Peyer's patch (tissue), 4 donors: ENCODE results near the gene RACK1. TPM values are rescaled to one million over a fixed set of nuclear protein-coding genes. Genes with fewer than 3 reads are reported as not detected.

Source experiments
- DNase-seq, 3 donors: peaks; one replicate each; pipeline ENCODE4 v3.0.0-alpha.2; 2017 to 2019
- H3K27ac ChIP-seq, 4 donors: fragments of 200-600 bp; sonication (generic); one replicate each; pipeline ENCODE4 v1.5.1; 2016 to 2019
- H3K27me3 ChIP-seq, 2 donors: fragments of 200-600 bp; sonication (generic); one replicate each; pipeline ENCODE4 v1.5.1; 2019
- H3K36me3 ChIP-seq, 3 donors: fragments of 200-600 bp; sonication (generic); one replicate each; pipeline ENCODE4 v1.5.1; 2016 to 2019
- H3K4me1 ChIP-seq, 4 donors: fragments of 200-600 bp; sonication (generic); one replicate each; pipeline ENCODE4 v1.5.1; 2016 to 2019
- H3K4me3 ChIP-seq, 4 donors: fragments of 200-600 bp; sonication (generic); 1 replicate in 3 of 4; 2 replicates in 1 of 4; pipeline ENCODE4 v1.5.1; 2016 to 2019; ENCODE audit warnings: mild to moderate bottlenecking in 1 of 4
- H3K9me3 ChIP-seq, 4 donors: fragments of 200-600 bp; sonication (generic); one replicate each; pipeline ENCODE4 v1.5.1; 2016 to 2019; ENCODE audit warnings: mild to moderate bottlenecking in 1 of 4
- POLR2A ChIP-seq, 2 donors: fragments of 450-650 bp; IDR thresholded peaks; one replicate each; pipeline ENCODE4 v1.5.1; 2017; ENCODE audit warnings: antibody characterized with exemption in 2 of 2, mild to moderate bottlenecking in 2 of 2, moderate library complexity in 2 of 2
- total RNA-seq, 4 donors: library from RNA; depleted of rRNA; stranded (reverse); fragments of >200 nt; gene quantifications; one replicate each; pipeline ENCODE4 v1.1.0, GENCODE V29; 2016
- TF ChIP-seq, protein P1 (sequence below), 6 experiments: fragments of 450-650 bp in 4 of 6; fragments of 200-600 bp in 2 of 6; sonication (generic) in 1 of 6; IDR thresholded peaks; one replicate each; pipeline ENCODE4 v1.5.1; 2017 to 2019; ENCODE audit warnings: antibody characterized with exemption in 6 of 6, mild to moderate bottlenecking in 3 of 6, moderate library complexity in 1 of 6

The RACK1 gene
- total RNA-seq, 4 donors from 2014 or later, result 1,067 to 1,931 (median 1,321) TPM

DNA sequence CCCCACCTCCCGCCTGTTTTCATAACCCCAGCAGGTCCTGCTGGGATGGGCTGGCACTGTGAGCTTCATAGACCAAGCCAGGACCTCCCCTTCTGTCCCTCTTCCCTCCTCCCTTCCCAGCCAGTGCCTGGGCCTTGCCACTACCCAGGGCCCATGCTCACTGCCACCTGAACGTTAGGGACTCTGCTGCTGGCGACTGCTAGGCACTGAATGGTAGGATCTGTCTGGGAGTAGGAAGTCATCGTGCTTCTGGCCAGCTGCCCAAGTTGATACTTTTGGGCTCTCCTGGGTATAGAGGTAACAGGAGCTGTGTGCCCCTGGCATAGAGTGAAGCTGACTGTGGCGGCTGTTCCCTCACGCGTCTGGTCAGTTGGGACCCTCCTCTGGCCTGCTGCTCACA lies 12.3 kb downstream of the RACK1 start:
- DNase-seq, result no peak
- TF ChIP-seq POLR2A (IDR thresholded peaks at IDR 0.05), result no peak
- TF ChIP-seq, protein P1, sequence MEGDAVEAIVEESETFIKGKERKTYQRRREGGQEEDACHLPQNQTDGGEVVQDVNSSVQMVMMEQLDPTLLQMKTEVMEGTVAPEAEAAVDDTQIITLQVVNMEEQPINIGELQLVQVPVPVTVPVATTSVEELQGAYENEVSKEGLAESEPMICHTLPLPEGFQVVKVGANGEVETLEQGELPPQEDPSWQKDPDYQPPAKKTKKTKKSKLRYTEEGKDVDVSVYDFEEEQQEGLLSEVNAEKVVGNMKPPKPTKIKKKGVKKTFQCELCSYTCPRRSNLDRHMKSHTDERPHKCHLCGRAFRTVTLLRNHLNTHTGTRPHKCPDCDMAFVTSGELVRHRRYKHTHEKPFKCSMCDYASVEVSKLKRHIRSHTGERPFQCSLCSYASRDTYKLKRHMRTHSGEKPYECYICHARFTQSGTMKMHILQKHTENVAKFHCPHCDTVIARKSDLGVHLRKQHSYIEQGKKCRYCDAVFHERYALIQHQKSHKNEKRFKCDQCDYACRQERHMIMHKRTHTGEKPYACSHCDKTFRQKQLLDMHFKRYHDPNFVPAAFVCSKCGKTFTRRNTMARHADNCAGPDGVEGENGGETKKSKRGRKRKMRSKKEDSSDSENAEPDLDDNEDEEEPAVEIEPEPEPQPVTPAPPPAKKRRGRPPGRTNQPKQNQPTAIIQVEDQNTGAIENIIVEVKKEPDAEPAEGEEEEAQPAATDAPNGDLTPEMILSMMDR (IDR thresholded peaks at IDR 0.05), result no peak
- Histone ChIP-seq H3K27me3 (no peaks in the 10 kb centered on the region), H3K9me3 (no peaks in the 10 kb centered on the region), H3K4me3 (no peak overlapping the region), H3K27ac (no peak overlapping the region), H3K36me3 (peaks cover 0 to 64% (median 0%) of the 10 kb centered on the region in 3 donors), H3K4me1 (no peaks in the 10 kb centered on the region)

DNA sequence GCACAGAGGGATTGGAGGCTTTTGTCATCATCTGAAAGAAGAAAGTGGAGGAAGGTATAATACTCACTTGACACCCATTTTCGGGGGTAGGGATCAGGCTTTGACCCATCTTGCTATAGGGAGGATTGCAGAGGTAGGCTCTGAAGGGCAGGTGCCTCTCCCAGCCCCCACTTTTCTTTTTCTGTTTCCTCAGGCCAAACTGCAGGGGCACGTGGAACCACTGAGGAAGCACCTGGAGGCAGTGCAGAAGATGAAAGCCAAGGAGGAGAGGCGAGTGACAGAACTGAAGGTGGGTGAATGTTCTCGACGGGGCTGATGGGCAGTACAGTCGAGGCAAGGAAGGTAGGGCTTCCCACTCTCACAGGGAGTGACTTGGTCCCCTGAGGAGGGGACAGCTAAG lies 13.2 kb downstream of the RACK1 start:
- Histone ChIP-seq H3K4me3 (no peak overlapping the region), H3K36me3 (peaks cover 0 to 55% (median 0%) of the 10 kb centered on the region in 3 donors), H3K4me1 (no peaks in the 10 kb centered on the region), H3K27ac (no peak overlapping the region), H3K27me3 (no peaks in the 10 kb centered on the region), H3K9me3 (no peaks in the 10 kb centered on the region)
- DNase-seq, result no peak
- no peak for TF ChIP-seq POLR2A (IDR thresholded peaks at IDR 0.05)
- TF ChIP-seq, protein P1 (IDR thresholded peaks at IDR 0.05), result no peak

- Histone ChIP-seq H3K27me3 (no peaks in the 10 kb centered on the region), H3K9me3 (no peaks in the 10 kb centered on the region), H3K4me3 (no peak overlapping the region), H3K27ac (no peak overlapping the region), H3K4me1 (peaks cover 0 to 3% (median under 1%) of the 10 kb centered on the region in 4 donors), H3K36me3 (peaks cover 0 to 50% (median 0%) of the 10 kb centered on the region in 3 donors)
- no peak for TF ChIP-seq POLR2A (IDR thresholded peaks at IDR 0.05)
- TF ChIP-seq, protein P1 (IDR thresholded peaks at IDR 0.05), result no peak
- no peak for DNase-seq
These were observed 13.7 kb downstream of the RACK1 start for GRCh38 chr5:181229996-181230395.

DNA sequence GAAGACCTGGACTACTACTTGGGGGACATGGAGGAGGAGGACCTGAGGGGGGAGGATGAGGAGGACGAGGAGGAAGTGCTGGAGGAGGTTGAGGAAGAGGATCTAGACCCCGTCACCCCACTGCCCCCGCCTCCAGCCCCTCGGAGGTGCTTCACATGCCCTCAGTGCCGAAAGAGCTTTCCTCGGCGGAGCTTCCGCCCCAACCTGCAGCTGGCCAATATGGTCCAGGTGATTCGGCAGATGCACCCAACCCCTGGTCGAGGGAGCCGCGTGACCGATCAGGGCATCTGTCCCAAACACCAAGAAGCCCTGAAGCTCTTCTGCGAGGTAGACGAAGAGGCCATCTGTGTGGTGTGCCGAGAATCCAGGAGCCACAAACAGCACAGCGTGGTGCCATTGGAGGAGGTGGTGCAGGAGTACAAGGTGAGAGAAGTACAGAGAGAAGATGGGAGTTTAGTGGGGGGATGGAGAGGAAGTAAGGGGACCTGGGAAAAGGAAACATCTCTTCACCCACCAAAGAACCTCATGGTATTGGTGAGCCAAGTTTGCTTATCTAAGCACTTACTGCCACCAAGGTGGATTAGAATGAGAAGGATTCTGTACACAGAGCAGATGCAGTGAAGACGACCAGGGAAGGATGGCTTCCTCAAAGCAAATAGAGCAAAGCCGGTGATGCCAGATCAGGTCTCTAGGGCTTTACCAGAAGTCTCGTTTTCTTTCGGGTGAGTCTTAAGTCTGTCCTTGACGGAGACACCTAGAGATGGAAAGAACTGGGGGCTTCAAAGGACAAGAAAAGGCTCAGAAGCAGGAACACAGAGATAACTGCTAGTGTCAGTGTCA lies 19.1 kb downstream of the RACK1 start:
- Histone ChIP-seq H3K27ac (peak overlapping the region; percentile 93 to 96 (median 94)), H3K36me3 (peaks cover 0 to 9% (median 0%) of the 10 kb centered on the region in 3 donors), H3K4me1 (peaks cover 0 to 12% (median 4%) of the 10 kb centered on the region in 4 donors), H3K27me3 (no peaks in the 10 kb centered on the region), H3K9me3 (no peaks in the 10 kb centered on the region), H3K4me3 (peak overlapping the region; percentile 71 to 83 (median 79))
- peak; percentile 53 to 75 (median 66) for DNase-seq
- no peak for TF ChIP-seq POLR2A (IDR thresholded peaks at IDR 0.05)
- TF ChIP-seq, protein P1 (IDR thresholded peaks at IDR 0.05), result no peak

DNA sequence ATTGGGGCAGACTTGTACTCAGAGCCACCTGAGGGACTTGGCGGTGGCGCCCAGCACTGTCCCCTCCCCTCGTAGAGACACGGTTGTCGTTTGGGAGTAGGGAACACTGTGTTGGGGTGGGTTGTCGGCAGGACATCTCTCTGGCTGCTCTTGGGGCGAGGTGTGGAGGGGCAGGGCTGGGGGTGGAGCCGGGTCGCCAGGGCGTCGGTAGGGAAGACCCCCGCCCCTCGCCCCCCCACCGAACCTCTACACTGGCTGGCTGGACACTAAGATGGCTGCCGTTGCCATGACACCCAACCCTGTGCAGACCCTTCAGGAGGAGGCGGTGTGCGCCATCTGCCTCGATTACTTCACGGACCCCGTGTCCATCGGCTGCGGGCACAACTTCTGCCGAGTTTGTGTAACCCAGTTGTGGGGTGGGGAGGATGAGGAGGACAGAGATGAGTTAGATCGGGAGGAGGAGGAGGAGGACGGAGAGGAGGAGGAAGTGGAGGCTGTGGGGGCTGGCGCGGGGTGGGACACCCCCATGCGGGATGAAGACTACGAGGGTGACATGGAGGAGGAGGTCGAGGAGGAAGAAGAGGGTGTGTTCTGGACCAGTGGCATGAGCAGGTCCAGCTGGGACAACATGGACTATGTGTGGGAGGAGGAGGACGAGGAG lies 19.8 kb downstream of the RACK1 start:
- H3K9me3 ChIP-seq, result no peaks in the 10 kb centered on the region
- TF ChIP-seq POLR2A (IDR thresholded peaks at IDR 0.05), result peak in 1 of 2 donors; percentile 18
- TF ChIP-seq, protein P1 (IDR thresholded peaks at IDR 0.05), result no peak
- DNase-seq, result peak in 2 of 3 donors; percentile 60 to 75

More for the DNA sequence above, 19.8 kb downstream of the RACK1 start:
- peak overlapping the region; percentile 93 to 96 (median 94) for H3K27ac ChIP-seq
- H3K27me3 ChIP-seq, result no peaks in the 10 kb centered on the region
- H3K4me1 ChIP-seq, result peaks cover 0 to 13% (median 4%) of the 10 kb centered on the region in 4 donors
- H3K4me3 ChIP-seq, result peak overlapping the region; percentile 71 to 83 (median 79)
- peaks cover 0 to 9% (median 0%) of the 10 kb centered on the region in 3 donors for H3K36me3 ChIP-seq
